ENCODE results near the gene SLC25A11.
A peak's percentile ranks its signal among the peaks of the same experiment; 100 is the strongest.

SLC25A11 gene

GRCh38 chr17:4965311-4965986, 25.6 kb upstream of the SLC25A11 start:
- H3K4me3 ChIP-seq (replicated peaks in 1 of 2; ENCODE audit: low read depth in 2 of 2, low read length in 2 of 2), result no peak overlapping the region
- no peak for TF ChIP-seq CTCF (IDR thresholded peaks at IDR 0.05; ENCODE audit: low read depth, low read length)
- DNase-seq (ENCODE audit: low read depth in 2 of 2), result no peak

DNA sequence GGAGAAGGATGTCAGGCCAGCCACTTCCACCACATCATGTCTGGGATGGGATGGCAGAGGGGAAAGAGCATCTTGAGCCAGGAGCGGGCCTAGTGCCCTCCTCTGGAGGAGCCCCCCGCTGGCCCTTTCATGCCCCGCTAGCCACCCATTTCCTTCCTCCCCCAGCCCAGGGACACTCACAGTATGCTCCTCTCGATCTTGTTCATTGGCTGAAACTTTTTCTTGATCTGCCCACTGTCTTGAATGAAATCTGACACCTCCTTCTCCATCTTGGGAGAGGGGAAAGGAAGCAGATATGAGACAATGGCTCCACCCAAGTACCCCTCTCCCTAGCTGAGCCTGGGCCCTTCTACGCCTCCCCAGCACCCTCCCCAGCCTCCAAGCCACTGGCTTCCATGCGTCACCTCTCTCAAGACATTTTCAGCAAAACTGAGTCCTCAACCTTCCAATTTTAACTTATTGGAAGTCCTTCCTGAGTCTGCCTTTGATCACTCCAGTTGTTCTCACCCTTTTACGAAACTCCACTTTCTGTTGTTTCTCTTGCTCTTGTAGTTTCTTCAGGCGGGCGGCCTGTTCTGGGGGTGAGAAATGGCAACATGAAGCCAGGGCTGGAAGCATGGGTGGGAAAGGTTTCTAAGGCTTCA, 20.6 kb upstream of the SLC25A11 start:
- no peak for TF ChIP-seq CTCF (IDR thresholded peaks at IDR 0.05; ENCODE audit: low read depth, low read length)
- no peak for DNase-seq (ENCODE audit: low read depth in 2 of 2)
- no peak overlapping the region for H3K4me3 ChIP-seq (replicated peaks in 1 of 2; ENCODE audit: low read depth in 2 of 2, low read length in 2 of 2)

- no peak for TF ChIP-seq CTCF (IDR thresholded peaks at IDR 0.05; ENCODE audit: low read depth, low read length)
- DNase-seq (ENCODE audit: low read depth in 2 of 2), result no peak
- no peak overlapping the region for H3K4me3 ChIP-seq (replicated peaks in 1 of 2; ENCODE audit: low read depth in 2 of 2, low read length in 2 of 2)
Observed at GRCh38 chr17:4959261-4959965, 19.6 kb upstream of the SLC25A11 start.

GRCh38 chr17:4958102-4958501, 18.3 kb upstream of the SLC25A11 start:
- H3K4me3 ChIP-seq (replicated peaks in 1 of 2; ENCODE audit: low read depth in 2 of 2, low read length in 2 of 2), result no peak overlapping the region
- TF ChIP-seq CTCF (IDR thresholded peaks at IDR 0.05; ENCODE audit: low read depth, low read length), result no peak
- DNase-seq (ENCODE audit: low read depth in 2 of 2), result no peak

GRCh38 chr17:4956493-4957061, 16.7 kb upstream of the SLC25A11 start:
- peak; percentile 22 for TF ChIP-seq CTCF (IDR thresholded peaks at IDR 0.05; ENCODE audit: low read depth, low read length)
- H3K4me3 ChIP-seq (replicated peaks in 1 of 2; ENCODE audit: low read depth in 2 of 2, low read length in 2 of 2), result no peak overlapping the region
- DNase-seq (ENCODE audit: low read depth in 2 of 2), result no peak

- TF ChIP-seq CTCF (IDR thresholded peaks at IDR 0.05; ENCODE audit: low read depth, low read length), result no peak
Observed at GRCh38 chr17:4955091-4955490, 15.2 kb upstream of the SLC25A11 start.

More at GRCh38 chr17:4955091-4955490, 15.2 kb upstream of the SLC25A11 start:
- H3K4me3 ChIP-seq (replicated peaks in 1 of 2; ENCODE audit: low read depth in 2 of 2, low read length in 2 of 2), result no peak overlapping the region
- no peak for DNase-seq (ENCODE audit: low read depth in 2 of 2)
